HG03469 (cell line): ENCODE results near the gene NUDC.

ENCODE experiments used
- ATAC-seq: cut with Tn5 transposase; IDR thresholded peaks from one replicate; pipeline ENCODE4 v1.9.1; 2021; ENCODE audit warnings: mild to moderate bottlenecking, moderate library complexity, moderate number of reproducible peaks; ENCODE audit not compliant: unreplicated experiment

NUDC gene

DNA sequence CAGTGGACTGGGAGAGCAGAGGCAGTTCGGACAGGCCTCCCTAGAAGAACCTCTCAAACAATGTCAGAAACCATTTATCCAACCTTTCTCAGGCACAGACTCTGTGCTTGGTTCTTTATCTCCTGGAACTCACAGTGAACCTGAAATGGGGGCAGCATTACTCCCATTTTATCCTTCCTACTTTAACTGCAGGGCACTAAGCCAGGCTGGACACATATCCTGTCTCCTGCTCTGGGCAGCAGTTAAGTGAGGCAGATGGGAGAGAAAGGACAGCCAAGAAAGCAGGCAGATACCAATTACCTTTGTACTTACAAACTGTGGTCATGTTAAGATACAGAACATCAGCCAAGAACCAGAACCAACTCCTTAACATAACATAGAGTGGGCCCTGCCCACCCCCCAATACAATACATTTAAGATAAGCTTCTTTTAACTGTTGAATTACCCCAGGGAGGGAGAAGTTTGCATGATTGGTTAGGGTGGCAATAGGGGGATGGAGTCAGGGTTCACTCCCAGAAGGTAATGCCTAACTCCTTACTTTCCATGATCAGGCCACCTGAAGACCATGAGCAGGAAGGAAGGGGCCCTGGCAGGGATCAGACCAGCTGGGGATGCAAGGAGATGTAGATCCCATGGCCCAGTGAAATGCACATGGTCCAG is 27.9 kb downstream of the NUDC start:
- ATAC-seq: no peak

DNA sequence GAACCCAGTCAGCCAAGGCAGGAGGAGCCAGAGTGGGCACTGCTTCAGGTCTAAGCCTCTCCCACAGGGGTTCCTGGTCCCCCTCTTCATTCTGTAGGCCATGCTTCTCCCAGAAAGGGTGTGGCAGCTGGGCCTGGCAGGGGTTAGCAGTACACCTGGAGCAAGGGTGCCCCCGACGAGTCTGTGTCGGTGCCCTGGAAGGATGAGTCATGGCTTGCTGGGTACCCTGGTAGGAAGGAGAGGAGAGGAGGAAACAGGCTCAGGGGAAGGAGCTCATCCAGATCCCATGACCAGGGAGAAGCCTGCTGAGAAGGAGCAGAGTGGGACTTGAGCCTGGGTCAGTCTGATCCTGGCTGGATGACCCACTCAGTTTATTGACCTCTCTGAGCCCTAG is 28.4 kb downstream of the NUDC start:
- ATAC-seq: no peak

DNA sequence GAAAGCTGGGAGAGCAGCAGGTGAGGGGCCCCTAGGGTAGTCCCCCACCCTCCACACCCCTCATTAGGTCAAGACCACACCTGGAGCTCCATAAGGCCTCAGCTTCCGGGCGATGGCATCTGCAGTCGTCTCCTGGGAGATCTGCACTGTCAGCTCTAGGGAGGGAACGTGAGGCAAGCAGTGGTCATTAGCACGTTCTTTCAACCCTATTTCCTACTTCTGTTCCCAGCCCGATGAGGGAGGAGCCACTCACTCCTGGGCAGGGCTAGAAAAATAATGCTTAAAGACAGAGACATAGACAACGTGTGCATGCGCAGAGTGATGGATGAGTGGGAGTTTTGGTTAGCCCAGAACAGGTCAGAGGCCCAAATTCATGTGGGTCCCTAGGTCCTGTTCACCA is 29.1 kb downstream of the NUDC start:
- ATAC-seq: no peak

DNA sequence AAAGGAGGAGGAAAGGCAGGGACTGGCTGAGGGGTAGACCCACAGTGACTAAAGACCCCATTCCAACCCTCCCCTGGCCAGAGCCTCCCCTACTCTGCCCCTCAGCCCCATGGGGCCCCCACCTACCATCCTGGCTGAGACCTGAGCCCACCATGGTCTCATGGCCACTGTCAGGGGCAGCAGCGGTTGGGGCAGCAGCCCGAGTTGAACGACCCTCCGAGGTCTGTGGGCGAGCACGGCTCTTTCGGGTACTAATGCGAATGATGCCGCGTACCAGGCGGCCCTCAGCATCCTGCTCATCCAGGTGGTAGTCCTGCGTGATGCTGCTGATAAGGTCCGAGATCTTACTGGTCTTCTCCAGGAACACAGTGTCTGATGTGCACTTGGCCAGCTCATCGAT is 29.7 kb downstream of the NUDC start:
- ATAC-seq: no peak

DNA sequence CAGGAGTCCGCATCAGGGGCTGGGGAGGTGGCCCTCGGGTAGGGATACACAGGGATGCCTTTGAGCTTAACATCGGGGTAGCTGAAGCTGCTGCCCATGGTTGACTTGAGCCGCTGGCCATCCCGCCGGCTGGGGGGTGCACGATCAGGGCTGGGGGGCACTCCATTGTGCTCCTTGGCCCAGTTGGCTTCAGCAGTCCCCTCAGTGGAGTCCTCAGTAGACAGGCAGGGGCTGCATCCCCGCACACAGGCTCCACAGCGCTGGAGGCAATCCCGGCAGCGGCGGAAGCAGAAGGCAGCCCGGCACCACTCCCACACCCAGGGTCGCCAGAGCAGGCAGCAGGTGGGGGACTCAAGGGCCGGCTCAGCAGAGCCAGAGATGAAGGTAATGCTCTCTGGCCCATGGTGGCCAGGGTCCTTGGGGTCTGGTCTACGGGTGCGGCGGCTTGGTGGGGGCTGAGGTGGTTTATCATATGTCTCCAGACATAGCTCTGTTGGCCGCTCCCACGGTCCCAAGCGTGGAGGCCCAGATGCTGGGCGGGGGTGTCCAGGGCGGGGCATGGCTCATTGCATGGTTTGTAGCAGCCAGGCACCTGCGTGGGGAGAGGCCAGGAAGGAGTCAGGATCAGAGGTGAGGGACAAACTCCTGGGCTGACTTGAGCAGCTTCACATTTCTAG is 30.4 kb downstream of the NUDC start:
- no peak for ATAC-seq

DNA sequence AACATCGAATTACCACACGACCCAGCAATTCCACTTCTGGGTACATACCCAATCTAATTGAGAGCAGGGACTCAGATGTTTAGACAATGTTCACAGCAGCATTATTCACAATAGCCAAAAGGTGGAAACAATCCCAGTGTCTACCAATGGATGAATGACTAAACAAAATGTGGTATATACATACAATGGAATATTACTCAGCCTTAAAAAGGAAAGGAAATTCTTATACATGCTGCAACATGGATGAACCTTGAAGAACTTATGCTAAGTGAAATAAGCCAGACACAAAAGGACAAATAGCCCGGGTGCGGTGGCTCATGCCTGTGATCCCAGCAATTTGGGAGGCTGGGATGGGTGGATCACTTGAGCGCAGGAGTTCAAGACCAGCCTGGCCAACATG is 31.8 kb downstream of the NUDC start:
- no peak for ATAC-seq

DNA sequence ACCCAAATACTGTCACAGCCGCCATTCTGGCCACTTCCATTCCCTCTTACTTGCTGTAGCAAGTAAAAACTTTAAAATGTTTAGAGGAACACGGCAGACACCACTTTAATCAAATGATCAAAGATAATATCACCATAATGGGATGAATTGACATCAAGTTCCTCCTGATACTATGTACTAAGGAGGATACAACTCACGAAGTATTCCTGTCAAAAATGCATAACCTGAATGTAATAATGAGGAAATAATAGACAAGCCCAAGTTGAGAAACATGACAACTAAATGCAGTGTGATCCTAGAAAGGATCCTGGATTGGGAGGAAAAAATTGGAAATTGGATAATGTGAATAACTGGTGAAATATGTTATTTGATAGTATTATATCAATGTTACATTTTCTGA is 34.8 kb downstream of the NUDC start:
- no peak for ATAC-seq

DNA sequence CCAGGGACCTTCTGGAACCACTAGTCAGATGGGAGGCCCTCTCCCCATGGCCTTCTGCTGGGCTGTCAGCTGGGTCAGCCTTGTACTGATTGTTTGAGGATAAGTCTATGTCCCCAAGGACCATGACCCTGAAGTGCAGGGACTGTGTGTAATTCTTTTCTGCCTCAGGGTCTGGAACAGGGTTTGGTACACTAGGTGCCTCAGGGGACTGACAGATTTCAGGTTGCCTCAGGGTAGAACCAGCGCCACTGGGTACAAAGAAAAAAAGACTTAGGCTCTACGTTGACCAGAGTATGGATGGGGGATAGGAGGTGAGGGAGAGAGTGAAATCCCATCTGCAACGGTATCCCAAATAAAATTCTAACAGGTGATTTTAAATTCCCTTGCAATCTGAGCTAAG is 35.8 kb downstream of the NUDC start:
- ATAC-seq: no peak

DNA sequence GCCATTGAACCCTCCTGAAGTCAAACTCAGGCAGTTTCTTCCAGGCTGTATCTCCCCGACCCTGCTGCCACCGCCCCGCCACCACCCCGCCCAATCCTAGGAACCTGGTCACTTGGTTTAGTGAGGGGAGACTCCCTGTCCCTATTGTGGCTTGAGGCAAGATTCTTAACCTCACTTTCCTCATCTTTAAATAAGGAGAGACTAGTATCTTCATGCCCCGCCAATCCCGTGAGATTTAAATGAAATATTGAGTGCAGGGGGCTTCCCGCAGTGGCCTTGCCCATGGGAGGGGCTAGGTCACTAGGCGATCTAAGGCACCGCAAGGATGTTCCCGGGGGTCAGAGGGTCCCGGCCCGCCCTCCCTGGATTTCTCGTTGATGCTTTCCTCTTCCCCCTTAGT is 37.7 kb downstream of the NUDC start:
- ATAC-seq: no peak

DNA sequence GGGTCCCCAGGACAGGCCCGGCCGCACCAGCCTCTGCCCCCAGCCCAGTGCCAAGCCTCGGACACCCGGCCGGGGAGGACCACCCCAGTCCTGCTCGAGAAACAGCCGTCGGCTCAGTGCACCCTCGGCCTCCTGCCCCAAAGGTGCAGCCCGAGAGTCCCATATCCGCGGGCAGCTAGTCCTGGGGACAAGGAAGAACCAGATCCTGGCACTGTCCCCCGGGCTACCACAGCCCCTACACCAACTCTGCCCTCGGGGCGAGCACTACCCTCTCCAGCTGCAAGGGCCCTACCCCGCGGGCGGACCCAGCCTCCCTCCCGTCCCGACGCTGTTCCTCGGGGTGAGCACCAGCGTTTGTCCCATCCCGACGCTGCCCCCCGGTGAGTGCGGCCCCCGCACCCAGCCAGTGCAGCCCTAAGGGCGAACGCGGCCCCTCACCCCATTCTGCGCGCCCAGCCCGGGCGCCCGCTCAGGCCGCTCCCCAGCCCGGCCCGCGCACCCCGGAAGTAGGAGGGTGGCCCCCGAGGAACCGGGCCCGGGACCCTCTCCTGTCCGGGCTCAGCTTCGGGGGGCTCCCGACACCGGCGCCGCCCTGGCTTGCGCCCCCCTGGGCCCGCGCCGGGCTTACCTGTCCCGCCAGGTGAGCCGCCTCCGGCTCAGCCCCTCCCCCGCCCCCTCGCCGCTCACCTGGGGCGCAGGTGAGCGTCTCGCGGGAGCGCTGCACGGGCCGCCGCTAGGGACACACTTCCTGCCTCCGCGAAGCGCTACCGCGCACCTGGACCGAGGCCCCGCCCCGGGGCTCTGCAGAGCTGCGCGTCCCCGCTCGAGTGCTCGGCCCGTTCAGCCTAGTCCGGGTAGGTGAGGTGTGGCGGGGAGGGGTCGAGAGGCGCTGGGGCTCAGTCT is 38.4 kb downstream of the NUDC start, which contains the start of gene KDF1:
Gene KDF1, minus strand, starts transcription at position 747 of the 903 bp plus-strand sequence. CDS start 8,088 bp downstream, outside the sequence.
- ATAC-seq: no peak

DNA sequence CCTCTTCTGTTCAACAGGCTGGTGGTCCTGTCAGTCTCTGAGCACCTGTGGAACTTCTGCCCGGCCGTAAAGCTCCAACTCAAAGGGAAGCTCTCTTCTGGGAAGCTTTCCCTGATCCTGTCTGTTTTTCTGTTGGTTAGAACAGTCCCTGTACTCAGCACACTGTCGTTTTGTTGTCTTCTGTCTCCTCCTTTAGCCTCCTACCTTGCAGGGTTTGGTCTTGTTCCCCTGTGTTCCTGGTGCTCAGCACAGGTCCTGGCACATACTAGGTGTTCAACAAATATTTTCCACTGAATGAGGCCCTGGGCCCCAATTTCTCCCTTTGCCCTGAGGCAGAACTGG is 39.1 kb downstream of the NUDC start:
- ATAC-seq: no peak

DNA sequence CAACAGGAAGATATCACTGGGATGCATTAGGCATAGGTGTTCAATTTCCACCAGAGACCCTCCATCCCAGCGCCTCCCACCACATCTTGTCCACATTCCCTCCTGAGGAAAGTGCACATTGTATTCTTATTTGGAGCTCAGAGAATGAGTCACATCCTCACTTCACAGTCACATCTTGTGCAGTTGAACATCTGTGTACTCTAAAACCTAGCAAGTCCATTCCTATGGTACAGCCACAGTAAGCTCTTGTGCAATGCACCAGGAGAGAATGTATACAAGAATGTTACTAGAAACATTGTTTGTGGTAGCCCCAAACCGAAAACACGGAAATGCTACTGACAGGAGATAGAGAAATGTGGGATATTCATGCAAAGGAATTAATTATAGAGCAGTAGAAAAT is 40.3 kb downstream of the NUDC start:
- ATAC-seq: no peak

DNA sequence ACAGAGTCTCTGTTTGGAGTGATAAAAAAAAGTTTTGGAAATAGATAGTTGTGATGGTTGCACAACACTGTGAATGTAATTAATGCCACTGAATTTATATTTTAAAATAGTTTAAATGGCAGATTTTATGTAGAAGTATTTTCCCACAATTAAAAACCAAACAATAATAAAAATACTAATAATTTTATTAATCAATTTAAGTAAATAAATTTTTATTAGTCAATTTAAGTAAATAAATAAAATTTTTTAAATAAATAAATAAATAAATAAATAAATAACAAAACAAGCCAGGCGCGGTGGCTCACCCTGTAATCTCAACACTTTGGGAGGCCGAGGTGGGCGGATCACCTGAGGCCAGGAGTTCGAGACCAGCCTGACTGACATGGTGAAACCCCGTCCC is 43.7 kb downstream of the NUDC start:
- ATAC-seq: no peak

DNA sequence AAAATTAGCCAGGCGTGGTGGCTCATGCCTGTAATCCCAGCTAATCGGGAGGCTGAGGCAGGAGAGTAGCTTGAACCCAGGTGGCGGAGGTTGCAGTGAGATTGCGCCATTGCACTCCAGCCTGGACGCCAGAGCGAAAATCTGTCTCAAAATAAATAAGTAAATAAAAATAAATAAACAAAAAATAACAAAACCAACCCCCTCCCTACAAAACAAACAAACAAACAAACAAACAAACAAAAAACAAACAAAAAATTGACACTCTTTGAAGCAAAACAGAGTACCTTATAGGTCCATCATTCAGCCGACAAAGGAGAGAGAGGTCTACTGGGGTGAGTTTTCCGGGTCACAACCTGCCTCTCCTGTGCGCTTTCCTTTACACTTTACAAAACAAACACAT is 44.1 kb downstream of the NUDC start:
- no peak for ATAC-seq

DNA sequence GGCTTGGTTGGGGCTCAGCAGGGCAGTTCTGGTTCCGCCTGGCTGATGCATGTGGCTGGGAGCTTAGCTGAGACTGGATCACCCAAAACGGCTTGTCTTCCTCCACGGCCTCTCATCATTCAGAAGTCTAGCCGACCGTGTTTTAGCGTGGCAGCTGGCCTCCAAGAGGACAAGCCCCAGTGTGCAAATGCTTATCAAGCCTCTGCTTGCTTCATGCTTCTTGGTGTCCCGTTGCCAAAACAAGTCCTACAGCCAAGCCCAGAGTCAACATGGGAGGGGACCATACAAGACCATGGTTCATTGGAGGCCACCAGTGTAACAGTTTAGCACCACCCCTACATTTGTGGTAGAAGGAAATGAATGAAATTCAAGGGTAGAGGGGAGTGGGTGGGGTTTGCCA is 49.3 kb downstream of the NUDC start:
- no peak for ATAC-seq

DNA sequence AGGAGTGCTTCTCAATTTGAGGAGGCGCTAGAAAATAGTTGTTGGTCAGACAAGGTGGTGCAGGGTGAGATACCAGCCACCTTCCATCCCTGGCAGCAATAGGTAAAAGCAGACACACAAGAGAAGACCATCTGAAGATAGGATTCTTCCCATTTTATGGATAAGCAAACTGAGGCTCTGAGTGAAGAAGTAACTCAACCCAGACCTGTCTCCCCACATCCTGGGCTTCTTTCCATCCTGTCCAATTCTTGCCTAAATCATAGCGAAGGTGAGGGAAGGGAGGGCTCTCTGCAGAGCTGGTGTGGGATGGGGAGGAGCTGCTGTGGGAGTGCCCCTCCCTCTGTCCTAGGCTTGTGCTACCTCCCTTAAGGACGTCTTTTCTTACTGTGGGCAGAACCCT is 50.0 kb downstream of the NUDC start:
- ATAC-seq: no peak

DNA sequence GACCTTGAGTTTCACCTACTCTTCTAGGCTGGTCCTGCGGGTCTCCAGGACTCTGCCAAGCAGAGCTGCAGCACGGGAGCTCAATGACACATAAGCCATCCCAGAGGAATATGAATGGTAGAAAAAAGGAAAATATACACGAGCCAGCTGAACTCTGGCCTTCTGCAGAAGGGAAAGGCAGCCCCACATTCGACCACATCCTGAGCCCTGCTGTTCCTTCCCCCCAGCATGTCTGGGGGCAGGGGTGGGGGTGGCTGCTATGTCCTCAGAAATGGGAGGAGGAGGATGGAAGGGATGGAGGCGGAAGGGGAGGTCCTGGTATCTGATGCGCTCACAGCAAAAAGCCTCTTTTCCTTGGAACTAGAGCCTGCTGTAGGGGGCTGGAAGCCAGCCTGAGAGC is 50.8 kb downstream of the NUDC start:
- no peak for ATAC-seq

DNA sequence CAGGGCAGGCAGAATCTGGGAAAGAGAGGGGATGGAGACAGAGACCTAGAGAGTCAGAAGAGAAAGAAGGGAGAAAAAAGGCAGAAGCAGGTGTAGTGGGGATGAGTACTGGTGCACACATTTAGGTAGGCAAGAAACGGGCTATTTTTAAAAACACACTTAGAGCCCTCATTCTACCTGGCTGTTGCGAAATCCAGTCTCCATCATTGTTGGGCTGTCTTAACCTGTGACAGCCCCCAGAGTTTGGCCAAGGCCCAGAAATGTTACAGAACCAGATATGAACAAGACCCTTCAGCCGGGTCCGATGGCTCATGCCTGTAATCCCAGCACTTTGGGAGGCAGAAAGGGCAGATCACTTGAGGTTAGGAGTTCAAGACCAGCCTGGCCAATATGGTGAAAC is 51.3 kb downstream of the NUDC start:
- ATAC-seq: no peak

DNA sequence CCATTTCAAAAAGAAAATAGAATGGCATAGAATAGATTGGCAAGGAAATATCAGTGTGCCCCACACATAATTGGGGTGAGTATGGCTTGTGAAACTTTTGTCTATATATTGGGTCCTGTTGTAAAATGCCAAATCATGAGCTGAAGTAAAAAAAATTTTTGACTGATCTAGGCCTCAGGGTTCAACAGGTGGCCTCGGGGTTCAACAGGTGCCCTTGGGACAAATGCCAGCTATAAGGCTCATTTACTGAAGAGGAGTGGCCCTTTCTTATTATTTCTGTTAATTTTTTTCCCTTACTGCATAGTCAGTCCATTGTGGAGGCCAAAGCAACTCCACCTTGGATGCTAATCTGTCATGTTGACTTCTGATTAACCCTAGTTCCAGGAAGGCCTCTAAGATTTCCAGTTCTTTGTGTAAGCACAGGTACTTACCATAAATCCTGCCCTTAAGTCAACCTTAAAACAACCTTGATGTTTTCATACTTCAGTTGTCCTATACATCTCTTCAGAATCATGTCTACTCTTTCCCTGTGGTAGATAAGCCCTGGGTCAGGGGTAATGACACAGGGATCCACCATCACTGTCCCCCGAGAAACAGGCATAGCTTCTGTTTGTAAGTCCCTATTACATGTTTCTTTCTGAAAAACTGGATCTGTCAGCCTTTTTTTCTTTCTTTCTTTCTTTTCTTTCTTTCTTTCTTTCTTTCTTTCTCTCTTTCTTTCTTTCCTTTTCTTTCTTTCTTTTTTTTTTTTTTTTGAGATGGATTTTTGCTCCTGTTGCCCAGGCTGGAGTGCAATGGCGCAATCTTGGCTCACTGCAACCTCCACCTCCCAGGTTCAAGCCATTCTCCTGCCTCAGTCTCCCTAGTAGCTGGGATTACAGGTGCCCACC is 55.3 kb downstream of the NUDC start:
- no peak for ATAC-seq

DNA sequence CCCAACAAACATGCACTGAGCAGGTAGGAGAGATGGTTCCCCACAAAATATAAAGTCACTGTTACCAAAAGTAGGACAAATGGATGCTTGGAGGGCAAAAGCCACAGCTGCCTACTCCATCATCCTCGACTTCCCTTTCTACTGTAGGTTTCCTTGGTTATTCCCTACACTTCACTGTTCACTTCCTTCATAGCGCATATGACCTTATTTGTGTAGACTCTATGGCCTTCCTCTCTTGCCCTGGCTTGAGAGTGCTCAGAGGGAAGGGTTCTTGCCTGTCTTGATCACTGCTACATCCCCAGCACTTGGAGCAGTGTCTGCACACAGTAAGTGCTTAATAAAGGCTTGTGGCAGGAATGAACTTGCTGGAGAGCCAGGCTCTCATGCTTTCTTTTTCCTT is 57.4 kb downstream of the NUDC start:
- ATAC-seq: no peak
